ENCODE results near the gene LRRC8E. TPM values are rescaled to one million over a fixed set of nuclear protein-coding genes. Genes with fewer than 3 reads are reported as not detected.

Gene LRRC8E
- total and polyA plus RNA-seq, 7 donors: 0.23 to 1.2 (median 1.2) TPM; not detected in 4

DNA sequence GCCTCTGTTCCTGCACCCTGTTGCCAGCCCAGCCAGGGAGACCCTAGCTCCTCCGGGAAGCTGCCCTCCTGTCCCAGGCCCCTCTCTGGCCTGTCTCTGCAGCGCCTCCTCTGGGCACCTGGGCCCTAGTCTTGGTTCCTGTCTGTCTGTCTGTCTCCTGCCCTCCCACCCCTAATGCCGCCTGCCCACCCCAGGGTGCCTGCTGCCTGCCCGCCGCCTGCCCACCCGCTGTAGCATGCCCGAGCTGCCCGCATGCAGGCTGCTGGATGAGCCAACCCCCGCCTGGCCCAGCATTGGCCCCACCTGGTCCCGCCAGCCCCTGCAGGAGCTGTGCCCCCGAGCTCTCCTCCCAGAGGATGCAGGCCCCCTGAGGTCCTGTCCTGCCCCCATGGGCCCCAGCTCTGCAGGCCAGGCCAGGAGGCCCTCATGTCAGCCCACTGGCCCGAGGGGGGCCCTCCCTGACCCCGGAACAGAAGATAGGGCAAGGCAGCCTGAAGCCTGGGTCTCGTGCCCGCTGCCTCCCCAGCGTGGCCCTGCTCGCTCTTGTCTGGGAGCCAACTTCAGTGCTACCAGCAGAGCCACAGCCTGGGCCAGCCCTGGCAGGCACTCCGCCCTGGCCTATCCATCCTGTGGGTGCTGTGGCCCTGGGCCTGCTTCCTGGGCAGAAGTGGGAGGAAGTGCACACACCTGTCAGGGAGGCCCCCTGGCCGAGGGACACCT lies 20.6 kb downstream of the LRRC8E start:
- Histone ChIP-seq H3K4me3 (no peak overlapping the region), H3K27me3 (peaks cover 0 to under 1% (median 0%) of the 10 kb centered on the region in 3 donors), H3K27ac (no peak overlapping the region), H3K9me3 (no peaks in the 10 kb centered on the region), H3K4me1 (peaks cover 0 to 38% (median 36%) of the 10 kb centered on the region in 4 donors), H3K36me3 (peaks cover 35 to 69% (median 46%) of the 10 kb centered on the region in 4 donors)
- intact Hi-C loops (cut with DNase I): no loop called here
- no peak for TF ChIP-seq EP300 (IDR thresholded peaks at IDR 0.05)
- TF ChIP-seq, protein P1, sequence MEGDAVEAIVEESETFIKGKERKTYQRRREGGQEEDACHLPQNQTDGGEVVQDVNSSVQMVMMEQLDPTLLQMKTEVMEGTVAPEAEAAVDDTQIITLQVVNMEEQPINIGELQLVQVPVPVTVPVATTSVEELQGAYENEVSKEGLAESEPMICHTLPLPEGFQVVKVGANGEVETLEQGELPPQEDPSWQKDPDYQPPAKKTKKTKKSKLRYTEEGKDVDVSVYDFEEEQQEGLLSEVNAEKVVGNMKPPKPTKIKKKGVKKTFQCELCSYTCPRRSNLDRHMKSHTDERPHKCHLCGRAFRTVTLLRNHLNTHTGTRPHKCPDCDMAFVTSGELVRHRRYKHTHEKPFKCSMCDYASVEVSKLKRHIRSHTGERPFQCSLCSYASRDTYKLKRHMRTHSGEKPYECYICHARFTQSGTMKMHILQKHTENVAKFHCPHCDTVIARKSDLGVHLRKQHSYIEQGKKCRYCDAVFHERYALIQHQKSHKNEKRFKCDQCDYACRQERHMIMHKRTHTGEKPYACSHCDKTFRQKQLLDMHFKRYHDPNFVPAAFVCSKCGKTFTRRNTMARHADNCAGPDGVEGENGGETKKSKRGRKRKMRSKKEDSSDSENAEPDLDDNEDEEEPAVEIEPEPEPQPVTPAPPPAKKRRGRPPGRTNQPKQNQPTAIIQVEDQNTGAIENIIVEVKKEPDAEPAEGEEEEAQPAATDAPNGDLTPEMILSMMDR (IDR thresholded peaks at IDR 0.05): no peak
- TF ChIP-seq POLR2A (IDR thresholded peaks at IDR 0.05): no peak
- TF ChIP-seq POLR2AphosphoS5 (IDR thresholded peaks at IDR 0.05): no peak
- WGBS, 2 donors: 89 to 95% methylated on average over 19 of the region's 19 CpGs
- no peak for DNase-seq

DNA sequence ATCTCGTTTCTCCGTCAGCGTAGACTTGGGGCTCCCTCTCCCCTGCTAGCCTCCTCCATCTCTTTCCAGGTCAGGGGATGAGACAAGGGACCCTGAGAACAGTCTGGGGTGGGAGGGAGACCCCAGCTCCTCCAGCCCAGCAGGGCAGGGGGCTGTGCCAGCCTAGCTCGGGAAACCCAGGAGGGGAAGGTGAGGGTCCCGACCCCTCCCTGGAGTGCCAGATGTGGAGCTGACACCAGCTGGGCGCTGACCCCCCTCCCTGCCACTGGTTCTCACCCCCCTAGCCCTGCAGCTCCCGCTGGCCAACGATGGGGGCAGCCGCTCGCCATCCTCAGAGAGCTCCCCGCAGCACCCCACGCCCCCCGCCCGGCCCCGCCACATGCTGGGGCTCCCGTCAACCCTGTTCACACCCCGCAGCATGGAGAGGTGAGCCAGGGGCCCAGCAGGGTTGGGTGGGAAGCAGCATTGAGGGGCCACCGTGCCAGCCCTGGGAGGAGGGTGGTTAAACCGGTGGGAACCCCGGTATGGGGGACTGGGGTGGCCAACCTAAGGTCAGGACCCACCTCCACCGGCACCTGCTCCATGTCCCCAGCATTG lies 21.3 kb downstream of the LRRC8E start:
- intact Hi-C loops (cut with DNase I): no loop called here
- no peak for DNase-seq
- Histone ChIP-seq H3K27me3 (peaks cover 0 to 7% (median 1%) of the 10 kb centered on the region in 3 donors), H3K36me3 (peaks cover 35 to 69% (median 46%) of the 10 kb centered on the region in 4 donors), H3K4me1 (peaks cover 0 to 33% (median 32%) of the 10 kb centered on the region in 4 donors), H3K4me3 (no peak overlapping the region), H3K9me3 (no peaks in the 10 kb centered on the region), H3K27ac (no peak overlapping the region)
- TF ChIP-seq, protein P1 (IDR thresholded peaks at IDR 0.05): no peak
- TF ChIP-seq POLR2AphosphoS5 (IDR thresholded peaks at IDR 0.05) (no peak), POLR2A (IDR thresholded peaks at IDR 0.05) (no peak), EP300 (IDR thresholded peaks at IDR 0.05) (no peak)
- 91 to 94% methylated on average over 21 of the region's 21 CpGs for WGBS, 2 donors

DNA sequence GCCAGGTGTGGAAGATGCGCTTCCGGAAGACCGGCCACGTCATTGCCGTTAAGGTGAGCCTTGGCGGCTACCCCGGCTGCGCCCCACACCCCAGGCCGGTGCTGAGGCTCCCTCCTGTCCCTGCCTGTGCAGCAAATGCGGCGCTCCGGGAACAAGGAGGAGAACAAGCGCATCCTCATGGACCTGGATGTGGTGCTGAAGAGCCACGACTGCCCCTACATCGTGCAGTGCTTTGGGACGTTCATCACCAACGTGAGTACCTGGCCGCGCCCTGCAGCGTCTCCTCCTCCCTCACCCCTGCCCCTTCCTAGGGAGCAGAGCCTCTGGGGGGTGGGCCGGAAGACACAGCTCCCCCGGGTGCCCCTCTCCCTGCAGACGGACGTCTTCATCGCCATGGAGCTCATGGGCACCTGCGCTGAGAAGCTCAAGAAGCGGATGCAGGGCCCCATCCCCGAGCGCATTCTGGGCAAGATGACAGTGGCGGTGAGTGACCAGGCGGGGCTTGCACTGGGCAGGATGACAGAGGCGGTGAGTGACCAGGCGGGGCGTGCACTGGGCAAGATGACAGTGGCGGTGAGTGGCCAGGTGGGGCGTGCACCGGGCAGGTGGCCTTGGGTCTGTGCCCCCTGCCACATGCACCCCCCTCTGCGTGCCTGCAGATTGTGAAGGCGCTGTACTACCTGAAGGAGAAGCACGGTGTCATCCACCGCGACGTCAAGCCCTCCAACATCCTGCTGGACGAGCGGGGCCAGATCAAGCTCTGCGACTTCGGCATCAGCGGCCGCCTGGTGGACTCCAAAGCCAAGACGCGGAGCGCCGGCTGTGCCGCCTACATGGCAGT lies 22.2 kb downstream of the LRRC8E start:
- intact Hi-C loops (cut with DNase I): no loop called here
- TF ChIP-seq POLR2AphosphoS5 (IDR thresholded peaks at IDR 0.05) (no peak), POLR2A (IDR thresholded peaks at IDR 0.05) (no peak), EP300 (IDR thresholded peaks at IDR 0.05) (no peak)
- TF ChIP-seq, protein P1 (IDR thresholded peaks at IDR 0.05): no peak
- Histone ChIP-seq H3K27me3 (peaks cover 5 to 15% (median 11%) of the 10 kb centered on the region in 3 donors), H3K27ac (no peak overlapping the region), H3K4me1 (peaks cover 0 to 24% (median 23%) of the 10 kb centered on the region in 4 donors), H3K9me3 (no peaks in the 10 kb centered on the region), H3K36me3 (peaks cover 35 to 69% (median 46%) of the 10 kb centered on the region in 4 donors), H3K4me3 (no peak overlapping the region)
- WGBS, 2 donors: 92 to 95% methylated on average over 54 of the region's 54 CpGs
- no peak for DNase-seq

DNA sequence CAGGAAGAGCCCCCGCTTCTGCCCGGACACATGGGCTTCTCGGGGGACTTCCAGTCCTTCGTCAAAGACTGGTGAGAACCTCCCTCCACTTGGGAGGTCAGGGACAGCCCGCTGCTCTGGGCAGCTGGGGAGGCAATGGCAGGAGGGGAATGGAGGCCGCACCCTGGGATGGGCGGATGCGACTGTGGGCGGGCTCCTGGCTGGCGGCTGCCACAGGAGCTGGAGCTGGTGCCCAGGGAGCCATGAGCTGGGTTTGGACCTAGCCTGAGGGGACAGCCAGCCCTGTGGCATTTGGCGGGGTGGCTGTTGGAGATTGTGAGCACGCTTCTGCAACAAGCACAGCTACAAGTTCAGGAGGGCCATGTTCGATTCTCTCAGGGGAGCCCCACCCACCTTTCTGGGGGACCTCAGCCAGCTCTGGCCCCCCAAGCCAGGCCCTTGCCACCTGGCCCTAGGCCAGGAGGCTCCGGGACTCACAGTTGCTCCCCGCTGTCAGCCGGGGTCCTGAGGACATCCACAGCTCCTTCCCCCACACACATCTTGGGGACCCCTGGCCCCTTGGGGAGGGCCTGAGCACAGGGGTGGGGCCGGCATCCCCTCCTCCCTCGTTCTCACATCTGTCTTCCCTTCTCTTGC lies 23.3 kb downstream of the LRRC8E start:
- TF ChIP-seq, protein P1 (IDR thresholded peaks at IDR 0.05): no peak
- 80 to 87% methylated on average over 18 of the region's 18 CpGs for WGBS, 2 donors
- peaks cover 35 to 59% (median 38%) of the 10 kb centered on the region in 4 donors for H3K36me3 ChIP-seq
- intact Hi-C loops (cut with DNase I): no loop called here
- H3K27ac ChIP-seq: no peak overlapping the region
- peaks cover 15 to 26% (median 22%) of the 10 kb centered on the region in 3 donors for H3K27me3 ChIP-seq
- peaks cover 0 to 24% (median 23%) of the 10 kb centered on the region in 4 donors for H3K4me1 ChIP-seq
- H3K4me3 ChIP-seq: no peak overlapping the region
- no peaks in the 10 kb centered on the region for H3K9me3 ChIP-seq
- DNase-seq: no peak

All from sigmoid colon (tissue), 7 donors.